CD4-positive, alpha-beta T cell treated with Interleukin-1 beta for 1 hour (primary cell): Measurements from ENCODE around the gene ILDR1.
A peak's percentile ranks its signal among the peaks of the same experiment; 100 is the strongest.

Experiments used
- DNase-seq, 2 donors: peaks; one replicate each; pipeline ENCODE4 v3.0.0-alpha.2; 2020 to 2022

ILDR1 gene

GRCh38 chr3:122014741-122015140, 7.3 kb downstream of the ILDR1 start:
- DNase-seq: peak in 1 of 2 donors; percentile 19

- no peak for DNase-seq
Observed at GRCh38 chr3:122013448-122013925, 8.6 kb downstream of the ILDR1 start.

GRCh38 chr3:122012821-122013220, 9.2 kb downstream of the ILDR1 start:
- no peak for DNase-seq

- no peak for DNase-seq
Observed at GRCh38 chr3:122011396-122011795, 10.7 kb downstream of the ILDR1 start.

GRCh38 chr3:122010506-122010905, 11.5 kb downstream of the ILDR1 start:
- no peak for DNase-seq

GRCh38 chr3:122008166-122008565, 13.9 kb downstream of the ILDR1 start:
- no peak for DNase-seq

GRCh38 chr3:122006267-122006666, 15.8 kb downstream of the ILDR1 start:
- DNase-seq: no peak

GRCh38 chr3:122004991-122005565, 17.0 kb downstream of the ILDR1 start:
- peak in 1 of 2 donors; percentile 41 for DNase-seq

GRCh38 chr3:122004107-122004506, 17.9 kb downstream of the ILDR1 start:
- DNase-seq: no peak

GRCh38 chr3:122003606-122004005, 18.4 kb downstream of the ILDR1 start:
- no peak for DNase-seq

- DNase-seq: peak in 1 of 2 donors; percentile 29
Observed at GRCh38 chr3:122003112-122003511, 18.9 kb downstream of the ILDR1 start.

- no peak for DNase-seq
Observed at GRCh38 chr3:122002611-122003010, 19.4 kb downstream of the ILDR1 start.

GRCh38 chr3:122001892-122002291, 20.2 kb downstream of the ILDR1 start:
- DNase-seq: no peak

- DNase-seq: no peak
Observed at GRCh38 chr3:122000936-122001605, 21.0 kb downstream of the ILDR1 start.

GRCh38 chr3:121999931-122000330, 22.1 kb downstream of the ILDR1 start:
- DNase-seq: no peak

- no peak for DNase-seq
Observed at GRCh38 chr3:121998611-121999473, 23.2 kb downstream of the ILDR1 start.

GRCh38 chr3:121998030-121998580, 23.9 kb downstream of the ILDR1 start:
- DNase-seq: peak in 1 of 2 donors; percentile 26

GRCh38 chr3:121997372-121997771, 24.7 kb downstream of the ILDR1 start:
- no peak for DNase-seq

- no peak for DNase-seq
Observed at GRCh38 chr3:121996441-121996840, 25.6 kb downstream of the ILDR1 start.

GRCh38 chr3:121995161-121996137, 26.6 kb downstream of the ILDR1 start:
- DNase-seq: peak; percentile 33 to 63

GRCh38 chr3:121994551-121994950, 27.5 kb downstream of the ILDR1 start:
- no peak for DNase-seq
